Measurements from ENCODE around the gene PRIM2.
"Not testable (repeated sequence)": the region's sequence is repeated elsewhere in the genome, so short reads cannot be mapped to it uniquely, and the experiment has no call there.

DNA sequence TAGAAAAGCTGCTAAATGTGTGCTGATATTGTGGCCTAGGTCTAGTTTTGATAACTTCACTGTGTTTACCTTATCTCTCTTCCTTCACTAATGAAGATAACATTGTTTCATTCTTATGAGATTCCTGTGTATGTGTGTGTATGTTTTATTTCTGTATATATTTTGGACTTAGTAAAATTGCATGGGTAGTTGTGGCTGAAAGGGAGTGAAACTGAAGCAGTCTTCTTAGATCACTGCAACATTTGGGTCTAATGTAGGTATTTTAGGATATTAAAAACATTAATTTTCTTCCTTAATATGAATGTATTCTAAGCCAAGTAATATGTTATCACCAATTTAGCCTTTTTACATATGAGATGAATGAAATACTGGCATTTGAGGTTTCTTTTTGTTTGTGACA is 114.3 kb downstream of the PRIM2 start:
- TF ChIP-seq, protein P1, sequence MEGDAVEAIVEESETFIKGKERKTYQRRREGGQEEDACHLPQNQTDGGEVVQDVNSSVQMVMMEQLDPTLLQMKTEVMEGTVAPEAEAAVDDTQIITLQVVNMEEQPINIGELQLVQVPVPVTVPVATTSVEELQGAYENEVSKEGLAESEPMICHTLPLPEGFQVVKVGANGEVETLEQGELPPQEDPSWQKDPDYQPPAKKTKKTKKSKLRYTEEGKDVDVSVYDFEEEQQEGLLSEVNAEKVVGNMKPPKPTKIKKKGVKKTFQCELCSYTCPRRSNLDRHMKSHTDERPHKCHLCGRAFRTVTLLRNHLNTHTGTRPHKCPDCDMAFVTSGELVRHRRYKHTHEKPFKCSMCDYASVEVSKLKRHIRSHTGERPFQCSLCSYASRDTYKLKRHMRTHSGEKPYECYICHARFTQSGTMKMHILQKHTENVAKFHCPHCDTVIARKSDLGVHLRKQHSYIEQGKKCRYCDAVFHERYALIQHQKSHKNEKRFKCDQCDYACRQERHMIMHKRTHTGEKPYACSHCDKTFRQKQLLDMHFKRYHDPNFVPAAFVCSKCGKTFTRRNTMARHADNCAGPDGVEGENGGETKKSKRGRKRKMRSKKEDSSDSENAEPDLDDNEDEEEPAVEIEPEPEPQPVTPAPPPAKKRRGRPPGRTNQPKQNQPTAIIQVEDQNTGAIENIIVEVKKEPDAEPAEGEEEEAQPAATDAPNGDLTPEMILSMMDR (conservative IDR thresholded peaks at IDR 0.05; ENCODE audit: low read length): not testable (repeated sequence)
- not testable (repeated sequence) for TF ChIP-seq EZH2phosphoT487 (IDR thresholded peaks at IDR 0.05; ENCODE audit: borderline replicate concordance)
